ENCODE data around the gene GINM1. TPM values are rescaled to one million over a fixed set of nuclear protein-coding genes. Genes with fewer than 3 reads are reported as not detected.

Gene GINM1, protein sequence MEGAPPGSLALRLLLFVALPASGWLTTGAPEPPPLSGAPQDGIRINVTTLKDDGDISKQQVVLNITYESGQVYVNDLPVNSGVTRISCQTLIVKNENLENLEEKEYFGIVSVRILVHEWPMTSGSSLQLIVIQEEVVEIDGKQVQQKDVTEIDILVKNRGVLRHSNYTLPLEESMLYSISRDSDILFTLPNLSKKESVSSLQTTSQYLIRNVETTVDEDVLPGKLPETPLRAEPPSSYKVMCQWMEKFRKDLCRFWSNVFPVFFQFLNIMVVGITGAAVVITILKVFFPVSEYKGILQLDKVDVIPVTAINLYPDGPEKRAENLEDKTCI
- total RNA-seq = 10 to 100 TPM; 39.4 to 48.1 TPM
- long read RNA-seq, transcript GINM1-201 (8 exons, 2,024 nt) = major isoform, 62 of 69 reads
- long read RNA-seq, partial matches to known transcripts = 0 of 69 reads
- long read RNA-seq, other reads (novel, unspliced or antisense) = 7 of 69 reads

DNA sequence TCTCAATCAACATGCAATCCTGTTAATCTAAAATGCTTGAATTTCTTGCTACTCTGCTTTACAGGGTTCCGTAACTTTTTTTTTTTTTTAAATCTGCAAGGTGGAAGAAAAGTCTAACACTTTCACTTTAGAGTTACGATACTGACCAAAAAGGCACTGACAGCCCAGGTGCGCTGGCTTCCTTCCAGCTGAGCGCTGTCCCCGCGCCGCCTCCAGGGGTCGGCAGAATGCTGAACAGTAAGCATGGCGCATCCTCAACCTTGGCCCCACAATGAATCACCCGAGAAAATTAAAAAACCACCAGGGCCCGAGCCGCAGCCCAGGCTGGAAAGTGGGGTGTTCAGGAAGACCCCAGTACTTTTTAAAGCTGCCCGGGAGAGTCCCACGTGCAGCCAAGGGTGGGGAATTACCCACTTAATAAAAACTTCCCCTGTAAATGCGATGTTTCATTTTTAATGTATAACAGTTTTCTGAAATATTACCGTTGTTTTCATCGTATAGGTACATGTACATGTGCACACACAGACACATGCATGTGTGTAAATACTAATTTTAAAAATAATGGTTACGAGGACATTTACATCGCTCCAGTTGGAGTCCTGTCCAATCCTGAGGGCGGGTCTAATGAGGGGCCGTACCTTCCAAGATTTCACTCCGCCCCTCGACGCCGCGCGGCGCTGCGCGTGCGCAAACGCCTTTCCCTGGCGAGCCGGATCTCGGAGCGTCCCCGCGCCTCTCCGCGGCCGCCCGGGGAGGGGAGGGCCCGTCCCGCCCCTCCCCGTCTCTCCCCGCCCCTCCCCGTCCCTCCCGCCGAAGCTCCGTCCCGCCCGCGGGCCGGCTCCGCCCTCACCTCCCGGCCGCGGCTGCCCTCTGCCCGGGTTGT, at the start of gene GINM1:
Gene GINM1, plus strand, starts transcription at position 849 of the 883 bp plus-strand sequence. CDS start 40 bp downstream, outside the sequence.
- ATAC-seq (peak; percentile 87), DNase-seq (peak; percentile 92 to 94)
- intact Hi-C loops (cut with DNase I, micrococcal nuclease) = no loop called here

DNA sequence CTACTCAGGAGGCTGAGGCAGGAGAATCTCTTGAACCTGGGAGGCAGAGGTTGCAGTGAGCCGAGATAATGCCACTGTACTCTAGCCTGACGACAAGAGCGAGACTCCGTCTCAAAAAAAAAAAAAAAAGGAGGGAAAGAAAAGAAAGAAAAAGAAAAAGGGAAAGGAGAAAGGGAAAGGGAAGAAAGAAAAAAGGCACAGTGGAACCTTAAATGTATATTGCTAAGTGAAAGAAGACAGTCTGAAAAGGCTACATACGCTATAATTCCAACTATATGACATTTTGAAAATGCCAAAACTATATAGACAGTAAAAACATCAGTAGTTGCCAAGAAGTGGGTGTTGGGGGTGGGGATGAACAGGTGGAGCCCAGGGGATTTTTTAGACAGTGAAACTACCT, 36.5 kb upstream of the GINM1 start:
- ATAC-seq = no peak
- no peak for DNase-seq
- intact Hi-C loops (cut with DNase I, micrococcal nuclease) = no loop called here

GRCh38 chr6:149534742-149535141, 31.4 kb upstream of the GINM1 start:
- DNase-seq = no peak
- no peak for ATAC-seq
- intact Hi-C loops (cut with DNase I, micrococcal nuclease) = no loop called here

GRCh38 chr6:149541139-149541538, 25.0 kb upstream of the GINM1 start:
- intact Hi-C loops (cut with DNase I, micrococcal nuclease) = no loop called here
- DNase-seq (no peak), ATAC-seq (no peak)

DNA sequence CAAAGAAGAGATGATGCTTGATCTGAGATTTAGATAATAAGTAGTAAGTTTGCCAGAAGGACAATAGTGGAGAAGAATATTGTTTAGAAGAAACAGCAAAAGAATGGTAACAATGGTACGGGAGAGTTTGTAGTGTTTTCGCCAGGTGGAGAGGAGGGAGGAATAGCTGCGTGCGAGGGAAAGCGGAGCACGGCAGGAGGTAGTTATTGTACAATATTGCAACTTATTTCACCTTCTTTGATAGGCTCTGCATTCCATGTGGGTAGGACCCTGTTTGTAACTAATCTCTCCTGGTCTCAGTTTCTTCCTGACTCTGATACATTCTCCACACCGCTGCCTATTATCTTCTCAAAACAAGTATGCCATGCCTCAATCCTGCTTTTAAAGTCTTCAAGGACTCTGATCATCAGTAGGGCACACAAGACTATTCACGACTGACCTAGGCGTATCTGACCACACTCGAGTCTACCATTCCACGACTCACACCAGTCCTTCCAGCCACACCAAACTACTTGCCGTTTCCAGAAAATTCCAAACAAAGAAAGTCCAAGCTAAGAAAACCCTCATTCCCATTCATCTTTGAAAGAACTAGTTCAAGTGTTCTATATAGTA, 21.4 kb upstream of the GINM1 start:
- DNase-seq (no peak), ATAC-seq (peak; percentile 4)
- intact Hi-C loops (cut with DNase I, micrococcal nuclease) = no loop called here

DNA sequence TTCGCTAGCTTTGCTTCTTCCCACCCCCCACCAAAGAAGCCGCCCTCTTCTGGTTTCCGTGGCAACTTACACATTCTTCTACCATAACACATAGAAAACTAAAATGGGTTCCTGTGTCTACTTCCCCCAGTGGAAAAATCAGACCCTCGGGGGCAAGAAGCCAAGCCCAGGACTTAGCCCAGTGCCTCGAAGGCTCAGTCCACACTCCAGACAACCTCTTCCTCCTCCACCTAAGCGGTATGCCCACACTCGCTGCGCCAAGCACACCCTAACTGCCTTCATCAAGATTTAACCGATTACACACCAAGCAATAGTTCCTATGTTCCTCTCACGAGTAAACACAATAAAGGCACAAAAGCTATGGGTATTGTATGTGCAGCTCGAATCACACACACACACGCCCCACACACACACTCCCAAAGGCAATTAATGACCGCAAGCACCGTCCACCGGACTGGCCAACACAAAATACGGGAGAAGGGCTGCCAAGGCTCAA, 20.9 kb upstream of the GINM1 start:
- ATAC-seq (peak; percentile 70), DNase-seq (peak; percentile 48 to 49)
- intact Hi-C loops (cut with DNase I, micrococcal nuclease) = no loop called here

DNA sequence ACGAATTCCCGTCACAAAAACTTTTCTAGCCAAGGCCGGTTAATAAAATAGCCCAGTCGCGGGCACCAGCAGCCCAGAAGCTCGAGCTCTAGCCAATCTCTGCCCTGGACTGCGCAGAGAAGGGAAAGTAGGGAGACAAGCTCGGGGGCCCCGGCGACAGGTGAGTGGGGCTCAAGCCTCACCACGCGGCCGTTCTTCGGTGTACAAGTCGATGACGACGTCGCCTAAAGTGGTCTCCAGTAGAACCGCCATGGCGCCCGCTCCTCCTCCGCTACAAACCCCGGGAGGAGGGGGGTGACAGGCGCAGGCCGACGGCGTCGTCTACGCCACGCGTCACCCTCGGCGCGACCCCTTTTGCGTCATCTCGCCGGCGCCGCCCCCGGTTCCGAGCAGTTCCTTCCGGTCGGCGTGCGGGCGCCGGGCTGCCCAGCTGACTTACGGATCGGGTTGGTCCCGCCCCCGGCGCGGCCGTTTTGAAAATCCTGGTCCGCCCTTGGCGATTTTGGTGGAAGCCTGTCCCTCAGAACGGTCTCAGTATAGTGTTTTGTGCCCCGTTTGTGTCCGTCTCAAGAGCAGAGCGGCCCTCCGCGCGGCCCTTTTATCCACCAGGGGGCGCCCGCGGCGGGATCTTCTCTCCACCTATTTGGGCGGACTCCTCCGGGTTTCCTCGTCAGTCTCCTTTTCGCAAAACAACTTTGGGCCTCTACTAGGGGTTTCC, 20.3 kb upstream of the GINM1 start, which contains the start of gene PPIL4:
Gene PPIL4, minus strand, starts transcription at position 290 of the 718 bp plus-strand sequence. Its CDS starts 38 bp downstream, at position 252.
- intact Hi-C loops (cut with DNase I, micrococcal nuclease) = no loop called here
- ATAC-seq (peak; percentile 95), DNase-seq (peak; percentile 95 to 99)

DNA sequence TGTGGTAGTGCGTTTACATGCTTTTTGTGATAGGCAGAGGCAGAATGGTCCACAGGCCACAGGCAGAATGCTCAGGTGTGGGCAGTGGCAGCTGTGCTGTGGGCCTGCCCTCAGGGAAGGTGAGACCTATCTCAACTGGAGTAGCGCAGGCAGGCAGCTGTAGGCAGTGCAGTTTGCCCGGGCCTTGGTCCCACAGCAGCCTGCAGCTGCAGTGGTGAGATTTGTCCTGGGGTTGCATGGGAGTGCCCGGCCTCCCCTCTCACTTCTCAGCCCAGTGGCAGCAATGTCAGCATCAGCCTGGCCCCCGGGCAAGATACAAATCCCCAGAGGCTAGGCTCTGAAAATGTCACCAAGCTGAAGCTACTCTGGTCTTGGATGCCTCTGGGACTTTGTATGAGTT, 14.3 kb upstream of the GINM1 start:
- intact Hi-C loops (cut with DNase I, micrococcal nuclease) = no loop called here
- ATAC-seq = no peak
- no peak for DNase-seq

GRCh38 chr6:149558029-149558428, 8.1 kb upstream of the GINM1 start:
- no peak for ATAC-seq

DNA sequence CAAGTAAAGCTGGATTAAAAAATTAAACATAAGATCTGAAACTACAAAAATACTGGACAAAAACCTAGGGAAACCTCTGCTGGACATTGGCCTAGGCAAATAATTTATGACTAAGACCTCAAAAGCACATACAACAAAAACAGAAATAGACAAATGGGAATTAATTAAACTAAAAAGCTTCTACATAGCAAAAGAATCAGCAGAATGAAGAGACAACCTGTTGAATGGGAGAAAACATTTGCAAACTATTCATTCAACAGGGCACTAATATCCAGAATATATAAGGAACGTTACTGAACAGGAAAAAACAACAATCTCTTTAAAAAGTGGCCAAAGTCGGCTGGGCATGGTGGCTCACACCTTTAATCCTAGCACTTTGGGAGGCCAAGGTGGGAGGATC, 6.8 kb upstream of the GINM1 start:
- ATAC-seq (no peak), DNase-seq (no peak)
- intact Hi-C loops (cut with DNase I, micrococcal nuclease) = no loop called here

More at GRCh38 chr6:149558029-149558428, 8.1 kb upstream of the GINM1 start:
- no peak for DNase-seq
- intact Hi-C loops (cut with DNase I, micrococcal nuclease) = no loop called here

GRCh38 chr6:149560736-149561135, 5.4 kb upstream of the GINM1 start:
- intact Hi-C loops (cut with DNase I, micrococcal nuclease) = no loop called here
- ATAC-seq (peak; percentile 33), DNase-seq (peak in 1 of 2 donors; percentile 16)

- DNase-seq = no peak
- no peak for ATAC-seq
- intact Hi-C loops (cut with DNase I, micrococcal nuclease) = no loop called here
Observed at GRCh38 chr6:149563203-149563927, 2.8 kb upstream of the GINM1 start.

GRCh38 chr6:149563928-149564325, 2.2 kb upstream of the GINM1 start:
- intact Hi-C loops (cut with DNase I, micrococcal nuclease) = no loop called here
- ATAC-seq (no peak), DNase-seq (no peak)

DNA sequence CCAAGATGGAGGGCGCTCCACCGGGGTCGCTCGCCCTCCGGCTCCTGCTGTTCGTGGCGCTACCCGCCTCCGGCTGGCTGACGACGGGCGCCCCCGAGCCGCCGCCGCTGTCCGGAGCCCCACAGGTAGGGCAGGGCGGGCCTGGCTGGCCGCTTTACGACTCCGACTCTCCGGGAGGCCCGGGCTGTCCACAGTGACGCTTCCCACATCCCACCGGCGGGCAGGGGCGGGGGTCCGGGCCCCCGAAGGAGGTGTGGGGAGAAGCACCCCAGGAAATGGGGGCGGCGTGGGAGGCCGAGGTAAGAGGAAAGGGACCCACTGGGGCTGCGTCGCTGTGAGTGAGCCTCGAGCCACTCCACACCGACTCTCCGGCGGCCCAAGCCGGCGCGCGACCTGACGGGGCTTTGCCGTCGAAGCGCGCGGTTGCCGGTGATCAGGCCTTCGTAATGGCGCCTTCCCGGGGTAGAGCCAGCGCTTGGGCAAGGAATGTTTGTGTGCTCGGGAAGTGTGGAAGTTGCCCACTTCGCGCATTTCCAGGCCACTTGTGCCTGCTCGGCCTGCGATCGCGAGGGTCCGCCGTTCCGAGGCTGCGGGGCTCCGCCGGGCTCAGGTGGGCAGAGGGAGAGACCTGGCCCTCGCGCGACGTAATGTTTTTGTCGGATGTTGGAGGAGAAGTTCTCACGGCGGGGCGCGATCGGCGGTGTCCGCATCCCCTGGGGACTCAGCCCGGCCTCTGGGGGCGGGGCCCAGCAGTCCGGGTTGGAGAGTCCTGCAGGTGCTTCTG, 427 bp downstream of the GINM1 start:
- intact Hi-C loops (cut with DNase I, micrococcal nuclease) = no loop called here
- ATAC-seq (peak; percentile 60), DNase-seq (peak; percentile 49 to 70)

- no peak for ATAC-seq
- intact Hi-C loops (cut with DNase I, micrococcal nuclease) = no loop called here
- DNase-seq = no peak
Observed at GRCh38 chr6:149567194-149567586, 1.0 kb downstream of the GINM1 start.

DNA sequence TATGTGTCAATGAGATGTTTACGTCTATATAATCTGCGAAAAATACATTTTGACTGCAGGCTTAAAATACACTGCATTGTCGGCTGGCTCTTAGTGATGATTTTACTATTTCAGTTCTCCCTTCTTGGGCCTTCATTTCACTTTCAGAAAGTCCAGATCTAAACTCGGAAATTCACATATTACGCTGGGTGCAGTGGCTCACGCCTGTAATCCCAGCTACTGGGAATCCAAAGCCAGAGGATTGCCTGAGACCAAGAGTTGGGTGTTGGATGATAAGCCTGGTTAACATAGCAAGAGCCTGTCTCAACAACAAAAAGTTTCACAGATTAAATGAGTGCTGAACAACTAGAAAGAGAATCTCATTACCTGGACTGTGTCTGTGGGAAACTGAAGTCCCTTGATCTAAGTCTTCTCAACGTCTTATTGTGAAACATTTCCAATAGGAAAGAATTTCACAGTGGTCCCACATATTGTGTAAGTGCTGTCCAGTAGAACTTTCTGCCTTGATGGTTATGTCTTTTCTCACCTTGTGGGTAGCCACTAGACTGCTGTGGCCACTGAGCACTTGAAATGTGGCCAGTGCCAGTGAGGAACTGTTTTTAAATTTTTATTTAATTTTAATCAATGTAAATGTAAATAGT, 1.9 kb downstream of the GINM1 start:
- intact Hi-C loops (cut with DNase I, micrococcal nuclease) = no loop called here
- ATAC-seq (no peak), DNase-seq (no peak)

DNA sequence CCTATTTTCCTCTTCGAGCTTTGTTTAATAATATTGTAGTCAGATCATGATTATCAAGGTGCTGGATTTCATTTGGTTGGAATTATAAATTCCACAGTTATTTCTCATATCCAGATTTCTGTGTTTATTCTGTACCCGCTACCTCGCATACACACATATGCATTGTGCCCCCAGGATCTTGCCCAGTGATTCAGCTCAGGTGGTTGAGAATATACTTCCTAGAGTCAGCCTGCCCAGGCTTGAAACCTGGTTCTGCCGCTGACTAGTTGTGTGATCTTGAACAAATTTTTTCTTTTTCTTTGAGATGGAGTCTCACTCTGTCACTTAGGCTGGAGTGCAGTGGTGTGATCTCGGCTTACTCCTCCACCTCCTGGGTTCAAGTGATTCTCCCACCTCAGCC, 14.7 kb downstream of the GINM1 start:
- DNase-seq (no peak), ATAC-seq (no peak)
- intact Hi-C loops (cut with DNase I, micrococcal nuclease) = no loop called here
